ENCODE results near the gene CSTPP1.
A peak's percentile ranks its signal among the peaks of the same experiment; 100 is the strongest.
"Not testable (repeated sequence)": the region's sequence is repeated elsewhere in the genome, so short reads cannot be mapped to it uniquely, and the experiment has no call there.

CSTPP1 gene

DNA sequence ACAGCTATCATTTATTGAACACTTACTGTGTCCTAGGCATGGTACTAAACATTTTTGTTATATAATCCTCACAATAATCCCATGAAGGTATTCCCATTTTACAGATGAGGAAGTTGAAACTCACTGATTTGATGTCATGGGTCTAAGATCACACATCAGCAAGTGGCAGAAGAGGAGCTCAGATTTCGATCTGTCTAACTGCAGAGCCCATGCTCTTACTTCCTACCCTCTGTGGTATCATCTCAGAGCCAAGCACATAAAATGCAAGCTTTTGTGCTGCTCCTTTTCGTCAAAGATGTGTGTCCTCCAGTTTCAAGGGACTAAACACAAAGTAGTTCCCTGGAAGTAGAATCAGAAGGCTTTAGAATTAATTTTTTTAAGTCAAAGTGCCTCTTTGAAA lies 169.0 kb downstream of the CSTPP1 start:
- DNase-seq, result no peak

GRCh38 chr11:47105974-47106373 lies 169.4 kb downstream of the CSTPP1 start:
- DNase-seq, result no peak

GRCh38 chr11:47106798-47107411 lies 170.3 kb downstream of the CSTPP1 start:
- DNase-seq, result no peak

DNA sequence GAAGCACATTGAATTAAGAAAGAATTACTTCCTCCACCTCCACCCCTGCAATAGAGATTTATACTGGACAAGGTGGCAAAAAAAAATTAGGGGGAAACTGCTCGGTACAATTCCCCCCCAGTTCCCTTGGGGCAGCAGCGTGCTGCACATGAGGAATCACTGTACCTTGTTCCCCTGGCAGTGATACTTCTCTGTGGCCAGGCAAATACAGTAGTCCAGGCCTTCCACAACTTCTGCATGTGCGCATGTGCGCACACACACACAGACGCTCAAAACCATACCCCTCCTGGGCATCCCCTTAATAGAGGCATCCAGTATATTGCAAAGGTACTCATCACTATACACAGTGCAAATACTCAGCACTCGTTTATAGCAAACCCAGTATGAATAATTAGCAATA lies 171.2 kb downstream of the CSTPP1 start:
- DNase-seq, result no peak

DNA sequence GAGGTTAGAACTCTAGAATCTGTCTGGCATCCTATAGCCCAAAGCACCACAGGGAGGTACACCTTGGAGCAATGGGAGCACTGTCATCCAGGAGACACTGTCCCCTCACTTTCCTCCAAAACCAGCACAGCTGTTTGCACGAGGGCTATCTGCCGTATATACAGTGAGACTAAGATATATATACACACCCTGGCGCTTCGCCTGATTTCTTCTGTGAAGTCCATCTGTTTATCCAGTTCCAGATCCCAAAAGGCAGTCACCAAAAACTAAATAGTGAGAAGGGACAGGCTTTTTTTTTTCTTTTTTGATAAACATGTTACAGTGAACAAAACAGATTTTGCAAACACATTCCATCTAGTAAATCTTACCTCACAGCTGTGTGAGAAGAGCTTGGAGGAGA lies 171.7 kb downstream of the CSTPP1 start:
- no peak for DNase-seq

DNA sequence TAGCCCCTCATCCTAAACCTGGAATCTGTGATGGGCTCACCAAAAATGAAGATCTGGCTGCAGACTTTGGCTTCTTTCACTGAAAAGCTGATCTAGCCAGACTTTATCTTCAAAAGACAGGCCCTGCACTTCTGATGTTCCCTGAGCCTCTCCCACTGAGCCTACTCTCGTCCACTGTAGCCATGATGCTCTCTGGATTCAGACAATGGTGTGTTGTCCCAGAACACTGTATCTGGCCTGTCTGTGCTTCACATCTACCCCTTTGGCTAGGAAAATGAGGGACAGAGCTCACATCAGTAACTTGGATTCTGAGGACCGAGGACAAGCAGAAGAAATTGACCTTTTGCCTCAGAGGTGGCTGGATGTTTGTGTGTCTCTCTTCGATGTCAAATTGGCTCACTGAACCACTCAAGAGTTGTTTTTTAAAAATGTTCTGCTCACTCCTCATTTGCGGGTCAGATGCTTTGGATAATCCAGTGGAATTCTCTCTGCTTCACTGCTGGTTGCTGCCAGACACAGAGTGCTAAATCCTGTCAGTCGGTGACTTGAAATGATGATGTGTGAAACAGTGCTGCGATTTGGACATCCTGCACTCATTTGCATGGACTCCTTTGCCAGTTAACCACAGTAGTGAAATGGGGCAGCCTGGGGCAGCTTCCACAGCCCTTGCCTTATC lies 172.6 kb downstream of the CSTPP1 start:
- DNase-seq, result no peak

GRCh38 chr11:47109727-47110246 lies 173.2 kb downstream of the CSTPP1 start:
- no peak for DNase-seq

DNA sequence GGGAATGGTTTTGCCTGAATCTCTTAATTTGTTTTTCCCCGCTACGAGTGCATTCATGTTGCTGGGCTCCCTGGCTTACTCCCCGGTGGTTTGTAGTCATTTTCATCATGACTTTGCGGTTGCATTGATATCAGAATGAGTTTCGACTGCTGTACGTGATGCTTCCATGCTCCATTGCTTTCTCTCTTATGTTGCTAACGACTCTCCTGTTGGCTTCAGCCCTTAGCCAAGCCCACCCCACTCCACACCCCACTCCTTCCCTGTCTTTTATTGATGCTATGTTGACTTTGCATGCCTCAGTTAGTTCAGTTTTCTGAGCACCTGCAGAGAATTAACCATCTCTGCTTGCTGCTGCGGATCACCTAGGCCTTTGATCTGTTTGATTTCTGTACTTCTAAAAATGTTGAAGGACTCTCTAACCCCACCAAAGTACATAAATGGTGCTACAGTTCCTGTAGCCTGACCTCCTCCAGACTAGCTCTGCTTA lies 174.8 kb downstream of the CSTPP1 start:
- DNase-seq, result no peak

GRCh38 chr11:47112941-47113340 lies 176.4 kb downstream of the CSTPP1 start:
- not testable (repeated sequence) for DNase-seq

- peak; percentile 75 for DNase-seq
Observed at GRCh38 chr11:47118958-47119688, 182.6 kb downstream of the CSTPP1 start.

DNA sequence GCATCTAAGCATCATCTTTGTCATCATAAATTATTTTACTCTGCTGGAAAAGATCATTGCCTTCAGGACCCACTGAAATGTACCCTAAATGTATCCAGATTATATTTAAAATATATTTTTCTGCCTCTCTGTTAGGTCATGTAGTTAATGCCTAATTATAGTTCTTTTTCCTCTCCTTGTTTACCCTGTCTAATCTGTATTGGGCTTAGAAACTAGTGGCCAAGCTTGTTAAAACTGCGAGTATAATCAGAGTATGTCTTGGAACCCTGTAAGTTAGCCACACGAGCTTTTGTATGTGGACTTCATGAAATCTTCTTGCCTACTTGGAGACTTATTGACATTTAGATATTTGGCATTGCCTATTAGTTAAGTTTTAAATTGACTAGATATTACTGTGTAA lies 184.5 kb downstream of the CSTPP1 start:
- DNase-seq, result no peak

DNA sequence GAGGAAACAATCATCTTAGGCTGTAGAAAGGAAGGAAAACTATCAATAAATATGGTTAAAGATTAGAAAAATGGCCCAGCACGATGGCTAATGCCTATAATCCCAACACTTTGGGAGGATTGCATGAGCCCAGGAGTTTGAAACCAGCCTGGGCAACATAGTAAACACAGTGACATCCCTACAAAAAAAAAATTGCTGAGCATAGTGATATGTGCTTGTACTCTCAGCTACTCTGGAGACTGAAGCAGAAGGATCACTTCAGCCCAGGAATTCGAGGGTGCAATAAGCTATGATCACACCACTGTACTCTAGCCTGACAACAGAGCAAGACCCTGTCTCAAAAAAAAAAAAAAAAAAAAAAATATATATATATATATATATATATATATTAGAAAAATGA lies 185.2 kb downstream of the CSTPP1 start:
- DNase-seq, result no peak

DNA sequence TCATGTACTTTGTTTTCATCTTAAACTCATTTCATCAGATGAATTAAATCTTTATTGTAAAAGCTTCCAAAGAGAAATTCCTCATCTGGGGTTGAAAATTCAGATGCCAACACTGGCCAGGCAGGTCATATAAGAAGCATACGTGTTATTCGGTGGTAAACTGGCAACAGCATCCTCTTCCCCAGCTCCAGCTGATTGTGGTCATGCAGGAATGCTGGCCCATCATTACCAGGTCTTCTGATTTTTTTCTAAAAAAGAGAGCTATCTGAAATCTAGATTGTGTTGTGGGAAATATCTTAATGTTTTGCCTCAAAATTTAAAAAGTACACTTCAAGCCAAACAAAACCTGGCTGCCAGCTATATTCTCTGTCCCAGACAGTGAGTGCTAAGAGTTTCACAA lies 186.5 kb downstream of the CSTPP1 start:
- DNase-seq, result no peak

DNA sequence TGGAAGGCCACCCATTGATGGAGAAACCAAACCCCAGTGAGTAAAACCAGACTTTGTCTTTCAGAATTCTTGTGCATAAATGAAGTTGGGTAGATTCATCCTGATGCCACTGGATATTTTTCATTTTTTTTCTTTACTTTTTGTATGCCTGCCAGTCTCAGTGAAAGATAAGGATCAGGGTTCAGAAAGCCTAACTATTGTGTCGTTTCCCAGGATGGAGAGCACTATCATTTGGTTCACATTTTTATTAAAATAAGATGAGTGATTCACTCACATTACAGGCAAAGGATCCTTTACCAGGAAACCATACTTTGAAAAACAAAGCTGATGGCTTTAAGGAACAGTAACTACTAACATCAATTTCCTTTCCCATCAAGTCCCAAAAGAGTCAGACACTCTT lies 188.1 kb downstream of the CSTPP1 start:
- no peak for DNase-seq

GRCh38 chr11:47125083-47125482 lies 188.5 kb downstream of the CSTPP1 start:
- no peak for DNase-seq

DNA sequence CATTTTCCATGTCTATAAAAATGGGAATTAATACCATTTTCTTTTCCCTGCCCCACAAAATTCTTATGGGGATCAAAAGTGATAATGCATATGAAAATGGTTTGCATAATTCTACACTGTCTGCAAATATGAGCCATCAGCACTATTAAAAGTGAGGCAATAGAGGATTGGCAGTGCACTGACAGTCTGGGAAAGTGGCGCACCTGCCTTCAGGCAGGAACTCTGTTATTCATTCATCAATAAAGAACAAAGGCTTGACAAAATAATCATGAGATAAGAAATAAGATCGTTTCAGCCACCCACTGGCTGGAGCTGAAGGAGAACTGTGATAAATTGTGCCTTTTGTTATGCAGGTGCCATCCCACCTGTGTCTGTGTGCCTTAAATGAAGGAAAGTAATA lies 190.7 kb downstream of the CSTPP1 start:
- no peak for DNase-seq

DNA sequence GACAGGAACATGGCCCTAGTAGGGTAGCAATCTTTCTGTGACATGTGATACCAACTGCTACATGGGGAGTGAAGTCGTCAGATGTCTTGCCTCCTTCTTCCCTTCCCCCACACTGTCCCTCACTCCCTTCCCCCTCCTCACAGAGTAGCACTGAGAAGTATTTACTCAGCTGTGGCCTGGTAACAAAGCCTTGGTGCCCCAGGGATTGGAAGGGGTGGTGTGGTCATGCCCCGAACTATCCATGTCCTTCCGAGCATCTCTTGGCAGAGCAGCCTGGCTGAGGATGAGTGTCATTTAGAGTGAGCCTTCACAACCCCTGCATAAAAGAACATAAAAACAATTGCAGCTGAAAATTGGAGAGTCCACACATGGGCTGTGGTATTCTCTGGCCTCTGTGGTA lies 194.0 kb downstream of the CSTPP1 start:
- no peak for DNase-seq

DNA sequence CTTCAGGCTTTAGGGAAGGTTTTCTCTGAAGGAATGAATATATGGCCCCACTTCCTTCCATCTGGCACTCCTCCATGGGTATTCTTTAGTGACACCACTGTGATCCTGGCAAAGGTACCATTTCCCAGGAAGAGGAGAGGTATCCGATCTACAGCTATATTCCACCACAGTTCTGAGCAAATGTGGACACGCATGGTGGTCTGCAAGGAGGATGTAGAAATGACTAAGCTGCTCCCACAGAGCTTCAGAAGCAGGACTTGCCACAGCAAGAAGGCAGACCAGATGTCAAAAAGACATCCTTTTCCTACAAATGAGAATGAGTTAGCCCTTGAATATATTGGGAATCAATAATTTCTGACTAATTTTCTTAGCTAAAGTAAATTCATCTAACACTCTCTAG lies 194.6 kb downstream of the CSTPP1 start:
- no peak for DNase-seq

DNA sequence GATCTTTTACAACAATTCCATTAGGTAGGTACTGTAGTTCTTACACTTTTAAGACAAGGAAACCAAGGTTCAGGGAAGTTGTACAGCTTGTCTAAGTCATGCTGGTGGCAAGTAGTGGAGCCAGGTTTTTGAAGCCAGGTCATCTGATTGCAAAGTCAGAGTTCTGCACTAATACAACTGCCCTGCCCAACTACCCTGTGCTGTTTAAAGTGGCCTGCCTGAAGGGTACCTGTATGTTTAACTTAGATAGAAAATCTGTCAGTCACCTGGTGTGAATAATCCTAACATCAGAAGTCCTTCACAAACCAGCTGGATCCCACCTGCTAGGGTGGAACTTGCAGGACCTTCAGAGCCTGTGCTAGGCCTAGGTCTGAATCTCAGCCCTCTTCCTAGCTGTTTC lies 195.9 kb downstream of the CSTPP1 start:
- no peak for DNase-seq

GRCh38 chr11:47132981-47133380 lies 196.4 kb downstream of the CSTPP1 start:
- no peak for DNase-seq

DNA sequence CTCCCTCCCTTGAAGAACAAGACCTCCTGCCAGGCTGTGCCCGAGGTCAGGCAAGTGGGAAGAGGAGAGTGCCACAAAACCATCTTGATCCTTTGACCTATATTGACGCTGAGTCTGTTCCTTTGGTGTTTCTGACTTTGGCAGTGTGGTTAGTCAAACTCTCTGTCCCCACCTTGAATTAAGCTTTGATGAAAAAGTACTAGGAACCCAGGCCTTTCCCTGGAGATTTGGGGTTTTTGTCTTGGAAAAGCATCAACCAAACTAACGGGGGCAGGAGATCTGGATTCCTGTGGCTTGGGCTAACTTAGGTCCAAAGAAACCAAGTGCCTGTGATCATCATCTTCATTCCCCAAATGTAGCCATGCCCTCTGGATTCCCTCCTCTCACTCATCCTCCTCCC lies 199.8 kb downstream of the CSTPP1 start:
- DNase-seq, result no peak

DNA sequence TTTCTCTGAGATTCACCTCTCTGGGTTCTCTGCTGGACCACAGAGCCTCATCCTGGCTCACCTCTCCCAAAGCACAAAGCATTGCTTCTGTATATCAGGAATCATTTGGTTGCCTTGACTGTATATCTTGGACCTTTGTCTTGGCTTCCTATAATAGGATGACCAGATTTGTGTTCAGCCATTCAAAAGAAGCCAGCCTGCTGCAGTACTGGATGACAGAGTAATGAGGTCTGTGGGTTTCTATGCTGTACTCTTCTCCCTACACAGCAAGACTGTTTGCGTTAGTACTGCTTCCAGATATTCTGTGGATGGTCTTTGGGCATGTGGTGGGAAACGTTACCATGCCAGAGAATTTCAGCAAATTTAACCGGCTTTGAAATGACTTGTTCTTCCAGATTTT lies 200.4 kb downstream of the CSTPP1 start:
- no peak for DNase-seq

- no peak for DNase-seq
Observed at GRCh38 chr11:47137476-47137875, 200.9 kb downstream of the CSTPP1 start.

GRCh38 chr11:47139878-47140277 lies 203.3 kb downstream of the CSTPP1 start:
- no peak for DNase-seq
